Measurements from ENCODE around the gene GPATCH1. TPM values are rescaled to one million over a fixed set of nuclear protein-coding genes. Genes with fewer than 3 reads are reported as not detected.

Gene GPATCH1
- total RNA-seq, 1 experiment from 2014 or later: 7.8 TPM

DNA sequence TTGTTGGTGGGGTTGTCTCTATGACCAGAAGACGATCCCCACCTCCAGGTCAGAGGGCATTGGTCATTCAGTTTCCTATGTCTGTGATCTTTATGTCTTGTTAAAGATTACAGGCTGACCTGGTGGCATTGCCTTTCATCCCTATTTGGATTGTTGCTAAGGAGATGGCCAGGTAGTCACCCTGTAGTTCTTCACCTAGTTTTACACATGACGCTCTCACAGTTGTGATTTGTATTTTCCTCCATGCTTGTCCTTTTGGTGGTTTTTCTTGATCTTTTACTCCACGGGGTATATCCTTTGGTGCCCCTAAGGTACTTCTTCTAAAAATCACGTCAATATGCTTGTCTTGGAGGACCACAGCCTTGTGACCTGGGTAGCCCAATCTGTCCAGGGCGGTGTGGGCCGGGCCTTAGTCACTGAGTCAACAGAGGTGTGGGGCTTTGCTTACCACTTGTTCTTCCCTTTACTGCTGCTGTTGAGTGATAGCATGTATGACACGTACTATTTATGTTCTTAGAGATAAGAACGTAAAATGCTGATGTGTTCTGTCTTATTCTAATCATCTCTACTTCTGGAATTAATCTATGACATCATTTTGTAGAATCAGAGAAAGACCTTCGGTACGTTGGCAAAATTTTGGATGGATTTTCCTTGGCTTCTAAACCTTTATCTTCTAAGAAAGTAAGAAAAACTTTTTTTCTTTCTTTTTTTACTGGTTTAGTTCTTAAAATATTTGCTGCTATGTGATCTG, 20.1 kb downstream of the GPATCH1 start:
- TF ChIP-seq, protein P1, sequence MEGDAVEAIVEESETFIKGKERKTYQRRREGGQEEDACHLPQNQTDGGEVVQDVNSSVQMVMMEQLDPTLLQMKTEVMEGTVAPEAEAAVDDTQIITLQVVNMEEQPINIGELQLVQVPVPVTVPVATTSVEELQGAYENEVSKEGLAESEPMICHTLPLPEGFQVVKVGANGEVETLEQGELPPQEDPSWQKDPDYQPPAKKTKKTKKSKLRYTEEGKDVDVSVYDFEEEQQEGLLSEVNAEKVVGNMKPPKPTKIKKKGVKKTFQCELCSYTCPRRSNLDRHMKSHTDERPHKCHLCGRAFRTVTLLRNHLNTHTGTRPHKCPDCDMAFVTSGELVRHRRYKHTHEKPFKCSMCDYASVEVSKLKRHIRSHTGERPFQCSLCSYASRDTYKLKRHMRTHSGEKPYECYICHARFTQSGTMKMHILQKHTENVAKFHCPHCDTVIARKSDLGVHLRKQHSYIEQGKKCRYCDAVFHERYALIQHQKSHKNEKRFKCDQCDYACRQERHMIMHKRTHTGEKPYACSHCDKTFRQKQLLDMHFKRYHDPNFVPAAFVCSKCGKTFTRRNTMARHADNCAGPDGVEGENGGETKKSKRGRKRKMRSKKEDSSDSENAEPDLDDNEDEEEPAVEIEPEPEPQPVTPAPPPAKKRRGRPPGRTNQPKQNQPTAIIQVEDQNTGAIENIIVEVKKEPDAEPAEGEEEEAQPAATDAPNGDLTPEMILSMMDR (IDR thresholded peaks at IDR 0.05 in 2 of 3, conservative IDR thresholded peaks at IDR 0.05 in 1 of 3; ENCODE audit: borderline replicate concordance in 1 of 3, insufficient read depth in 1 of 3, low read depth in 2 of 3, low read length in 2 of 3): no peak
- no peak for TF ChIP-seq CBX3 (IDR thresholded peaks at IDR 0.05; ENCODE audit: low read depth)
- TF ChIP-seq, protein P2, sequence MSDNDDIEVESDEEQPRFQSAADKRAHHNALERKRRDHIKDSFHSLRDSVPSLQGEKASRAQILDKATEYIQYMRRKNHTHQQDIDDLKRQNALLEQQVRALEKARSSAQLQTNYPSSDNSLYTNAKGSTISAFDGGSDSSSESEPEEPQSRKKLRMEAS (IDR thresholded peaks at IDR 0.05): no peak
- TF ChIP-seq YY1 (IDR thresholded peaks at IDR 0.05; ENCODE audit: extremely low read depth, insufficient replicate concordance, low read depth, low read length): no peak
- TF ChIP-seq, protein P3, sequence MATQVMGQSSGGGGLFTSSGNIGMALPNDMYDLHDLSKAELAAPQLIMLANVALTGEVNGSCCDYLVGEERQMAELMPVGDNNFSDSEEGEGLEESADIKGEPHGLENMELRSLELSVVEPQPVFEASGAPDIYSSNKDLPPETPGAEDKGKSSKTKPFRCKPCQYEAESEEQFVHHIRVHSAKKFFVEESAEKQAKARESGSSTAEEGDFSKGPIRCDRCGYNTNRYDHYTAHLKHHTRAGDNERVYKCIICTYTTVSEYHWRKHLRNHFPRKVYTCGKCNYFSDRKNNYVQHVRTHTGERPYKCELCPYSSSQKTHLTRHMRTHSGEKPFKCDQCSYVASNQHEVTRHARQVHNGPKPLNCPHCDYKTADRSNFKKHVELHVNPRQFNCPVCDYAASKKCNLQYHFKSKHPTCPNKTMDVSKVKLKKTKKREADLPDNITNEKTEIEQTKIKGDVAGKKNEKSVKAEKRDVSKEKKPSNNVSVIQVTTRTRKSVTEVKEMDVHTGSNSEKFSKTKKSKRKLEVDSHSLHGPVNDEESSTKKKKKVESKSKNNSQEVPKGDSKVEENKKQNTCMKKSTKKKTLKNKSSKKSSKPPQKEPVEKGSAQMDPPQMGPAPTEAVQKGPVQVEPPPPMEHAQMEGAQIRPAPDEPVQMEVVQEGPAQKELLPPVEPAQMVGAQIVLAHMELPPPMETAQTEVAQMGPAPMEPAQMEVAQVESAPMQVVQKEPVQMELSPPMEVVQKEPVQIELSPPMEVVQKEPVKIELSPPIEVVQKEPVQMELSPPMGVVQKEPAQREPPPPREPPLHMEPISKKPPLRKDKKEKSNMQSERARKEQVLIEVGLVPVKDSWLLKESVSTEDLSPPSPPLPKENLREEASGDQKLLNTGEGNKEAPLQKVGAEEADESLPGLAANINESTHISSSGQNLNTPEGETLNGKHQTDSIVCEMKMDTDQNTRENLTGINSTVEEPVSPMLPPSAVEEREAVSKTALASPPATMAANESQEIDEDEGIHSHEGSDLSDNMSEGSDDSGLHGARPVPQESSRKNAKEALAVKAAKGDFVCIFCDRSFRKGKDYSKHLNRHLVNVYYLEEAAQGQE (IDR thresholded peaks at IDR 0.05; ENCODE audit: low read depth): no peak
- Histone ChIP-seq H3K79me2 (ENCODE audit: insufficient read depth, low read length) (no peaks in the 10 kb centered on the region), H3K9me3 (ENCODE audit: control insufficient read depth in 1 of 2, insufficient read depth in 1 of 2, low read depth in 1 of 2, low read length in 2 of 2) (no peaks in the 10 kb centered on the region), H3K4me3 (replicated peaks in 1 of 2; ENCODE audit: low read depth in 1 of 2, low read length in 2 of 2) (no peak overlapping the region), H3K36me3 (ENCODE audit: control insufficient read depth in 1 of 2, insufficient read depth in 2 of 2, low read length in 2 of 2) (peaks cover 11 to 12% of the 10 kb centered on the region in 2 experiments; a peak in 2 of 4 replicates), H2AFZ (ENCODE audit: low read depth, low read length, poor library complexity, severe bottlenecking) (no peak overlapping the region), H4K20me1 (ENCODE audit: insufficient read depth) (no peaks in the 10 kb centered on the region), H3K4me2 (ENCODE audit: low read length) (no peak overlapping the region), H3K27ac (ENCODE audit: low read depth, low read length) (no peak overlapping the region), H3K9ac (ENCODE audit: low read length) (no peak overlapping the region), H3K27me3 (ENCODE audit: insufficient read depth, low read length) (no peaks in the 10 kb centered on the region), H3K4me1 (ENCODE audit: control insufficient read depth in 1 of 2, insufficient read depth in 2 of 2, low read length in 2 of 2) (peaks cover 6 to 27% of the 10 kb centered on the region in 2 experiments; a peak in 3 of 4 replicates), H3K9me2 (ENCODE audit: insufficient read depth) (no peaks in the 10 kb centered on the region)
- DNase-seq (ENCODE audit: low read depth, low spot score): no peak
- no TSS peak for BruUV-seq (replicated peaks)
- ATAC-seq: peak; percentile 52; the same call in 1 of the 2 replicates
- intact Hi-C loops (cut with micrococcal nuclease): no loop called here
- CTCF ChIA-PET: no interaction called here
- POLR2A ChIA-PET: no interaction called here
- RAD21 ChIA-PET (ENCODE audit: low non-redundant PET in 1 of 2, low total read pairs in 2 of 2, uncharacterized antibody in 2 of 2, unreplicated experiment in 2 of 2): no interaction called here
